Activated CD8-positive, alpha-beta T cell treated with anti-CD3 and anti-CD28 coated beads for 36 hours (primary cell): ENCODE results near the gene TAGAP. TPM values are rescaled to one million over a fixed set of nuclear protein-coding genes. Genes with fewer than 3 reads are reported as not detected.

Source experiments
- ATAC-seq: fragments of 200-7000 bp; cut with Tn5 transposase; one replicate; pipeline ENCODE4 v1.10.0; 2021; ENCODE audit warnings: mild to moderate bottlenecking, moderate library complexity
- CTCF ChIA-PET: fragments of 350-600 bp; sonication (Branson Sonifier 250); formaldehyde crosslinking; loops from one replicate; lab custom pipeline; 2021; ENCODE audit warnings: antibody characterized with exemption; lab: Charles Lee
- POLR2A ChIA-PET: fragments of 350-600 bp; sonication (Branson Sonifier 250); formaldehyde crosslinking; loops from one replicate; lab custom pipeline; 2021; ENCODE audit warnings: antibody characterized with exemption; lab: Charles Lee
- DNase-seq: peaks from one replicate; pipeline ENCODE4 v3.0.0-alpha.2; 2020
- H3K27ac Mint-ChIP-seq: one replicate; pipeline ENCODE4 v1.8.0; 2021; ENCODE audit warnings: mild to moderate bottlenecking, mixed read lengths
- H3K27me3 Mint-ChIP-seq: one replicate; pipeline ENCODE4 v1.8.0; 2021; ENCODE audit warnings: mixed read lengths
- H3K36me3 Mint-ChIP-seq: one replicate; pipeline ENCODE4 v1.8.0; 2021; ENCODE audit warnings: low read depth, mixed read lengths
- H3K4me1 Mint-ChIP-seq: one replicate; pipeline ENCODE4 v1.8.0; 2021; ENCODE audit warnings: low read depth, mixed read lengths
- H3K4me3 Mint-ChIP-seq: one replicate; pipeline ENCODE4 v1.8.0; 2021; ENCODE audit warnings: mild to moderate bottlenecking, moderate library complexity, mixed read lengths
- H3K9me3 Mint-ChIP-seq: one replicate; pipeline ENCODE4 v1.8.0; 2021; ENCODE audit warnings: mixed read lengths
- intact Hi-C: fragments of 100-400 bp; cut with micrococcal nuclease; formaldehyde crosslinking; loops from one replicate; pipeline ENCODE4 v1.10.0; 2022
- total RNA-seq, 2 experiments: library from RNA; stranded (reverse); gene quantifications; one replicate each; pipeline ENCODE4 v1.2.3, GENCODE V29; 2021
- TF ChIP-seq, protein P1 (sequence below): fragments of 200-600 bp; IDR thresholded peaks from one replicate; pipeline ENCODE4 v1.8.0; 2022; ENCODE audit warnings: antibody characterized with exemption, mild to moderate bottlenecking

Gene TAGAP
- total RNA-seq, 2 experiments from 2014 or later = 112 to 113 TPM

DNA sequence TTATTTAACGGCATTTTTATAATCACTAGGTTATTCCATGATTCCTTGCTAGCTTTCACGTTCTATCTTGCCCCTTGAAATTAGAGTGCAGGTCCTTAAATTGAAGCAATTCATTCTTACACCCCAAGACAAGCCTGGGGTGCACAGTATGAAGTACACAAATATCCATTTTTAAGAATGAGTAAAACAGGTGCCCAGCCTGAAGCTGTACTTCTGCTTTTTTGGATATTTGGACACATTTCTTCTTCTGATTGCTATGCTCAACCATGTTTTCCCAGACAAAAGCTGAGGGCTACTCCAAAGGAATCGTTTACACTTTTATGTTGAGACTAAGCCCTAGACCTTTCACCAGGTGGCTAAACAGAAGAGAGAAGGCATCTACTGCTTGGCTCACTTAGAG lies 7.9 kb upstream of the TAGAP start:
- peaks cover 67% of the 10 kb centered on the region for H3K4me1 Mint-ChIP-seq
- ATAC-seq = no peak
- no peaks in the 10 kb centered on the region for H3K9me3 Mint-ChIP-seq
- ChIA-PET CTCF (interaction anchor here (0.9 to 5.3 kb wide), 10 partner anchors 10 to 57 kb away, joined by 3 to 23 read pairs (median 4); no protein-coding TSS in a partner anchor), POLR2A (interaction anchor here (0.5 to 19.9 kb wide), 4 partner anchors 11 to 399 kb away, joined by 4 to 327 read pairs (median 119); partner anchors contain the start of gene TAGAP)
- no peak overlapping the region for H3K4me3 Mint-ChIP-seq
- no peak overlapping the region for H3K27ac Mint-ChIP-seq
- intact Hi-C loops = no loop called here
- no peaks in the 10 kb centered on the region for H3K36me3 Mint-ChIP-seq
- TF ChIP-seq, protein P1, sequence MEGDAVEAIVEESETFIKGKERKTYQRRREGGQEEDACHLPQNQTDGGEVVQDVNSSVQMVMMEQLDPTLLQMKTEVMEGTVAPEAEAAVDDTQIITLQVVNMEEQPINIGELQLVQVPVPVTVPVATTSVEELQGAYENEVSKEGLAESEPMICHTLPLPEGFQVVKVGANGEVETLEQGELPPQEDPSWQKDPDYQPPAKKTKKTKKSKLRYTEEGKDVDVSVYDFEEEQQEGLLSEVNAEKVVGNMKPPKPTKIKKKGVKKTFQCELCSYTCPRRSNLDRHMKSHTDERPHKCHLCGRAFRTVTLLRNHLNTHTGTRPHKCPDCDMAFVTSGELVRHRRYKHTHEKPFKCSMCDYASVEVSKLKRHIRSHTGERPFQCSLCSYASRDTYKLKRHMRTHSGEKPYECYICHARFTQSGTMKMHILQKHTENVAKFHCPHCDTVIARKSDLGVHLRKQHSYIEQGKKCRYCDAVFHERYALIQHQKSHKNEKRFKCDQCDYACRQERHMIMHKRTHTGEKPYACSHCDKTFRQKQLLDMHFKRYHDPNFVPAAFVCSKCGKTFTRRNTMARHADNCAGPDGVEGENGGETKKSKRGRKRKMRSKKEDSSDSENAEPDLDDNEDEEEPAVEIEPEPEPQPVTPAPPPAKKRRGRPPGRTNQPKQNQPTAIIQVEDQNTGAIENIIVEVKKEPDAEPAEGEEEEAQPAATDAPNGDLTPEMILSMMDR = no peak
- no peak for DNase-seq
- H3K27me3 Mint-ChIP-seq = no peaks in the 10 kb centered on the region

- Mint-ChIP-seq H3K27ac (peak overlapping the region; percentile 92), H3K36me3 (peaks cover 18% of the 10 kb centered on the region), H3K4me3 (peak overlapping the region; percentile 50), H3K9me3 (no peaks in the 10 kb centered on the region), H3K27me3 (no peaks in the 10 kb centered on the region), H3K4me1 (peaks cover 45% of the 10 kb centered on the region)
- DNase-seq (no peak), ATAC-seq (no peak)
- intact Hi-C loops = loop anchor here (5.0 kb wide), 1 partner anchor 41 kb away; no protein-coding TSS in a partner anchor
- TF ChIP-seq, protein P1 = no peak
- CTCF ChIA-PET = interaction anchor here (0.7 to 1.9 kb wide), 4 partner anchors 9 to 57 kb away, joined by 3 to 6 read pairs (median 5); no protein-coding TSS in a partner anchor
- POLR2A ChIA-PET = interaction anchor here (1.0 to 2.9 kb wide), 6 partner anchors 7 to 398 kb away, joined by 3 to 8 read pairs (median 3); partner anchors contain the start of gene SYTL3
Measured at GRCh38 chr6:159047891-159048685, 3.3 kb upstream of the TAGAP start.

- CTCF ChIA-PET = interaction anchor here (1.1 to 15.5 kb wide), 4 partner anchors 8 to 88 kb away, joined by 3 to 289 read pairs (median 50); no protein-coding TSS in a partner anchor
- Mint-ChIP-seq H3K9me3 (no peaks in the 10 kb centered on the region), H3K4me3 (peak overlapping the region; percentile 100), H3K36me3 (peaks cover 41% of the 10 kb centered on the region), H3K27me3 (no peaks in the 10 kb centered on the region), H3K4me1 (peaks cover 44% of the 10 kb centered on the region), H3K27ac (peak overlapping the region; percentile 100)
- POLR2A ChIA-PET = interaction anchor here (1.7 to 15.6 kb wide), 4 partner anchors 14 to 53 kb away, joined by 6 to 766 read pairs (median 267); no protein-coding TSS in a partner anchor
- DNase-seq (peak; percentile 46), ATAC-seq (no peak)
- intact Hi-C loops = loop anchor here (1.0 to 5.0 kb wide), 3 partner anchors 13 to 52 kb away; no protein-coding TSS in a partner anchor
- TF ChIP-seq, protein P1 = peak; percentile 16
Measured at GRCh38 chr6:159045801-159046200, 1.0 kb upstream of the TAGAP start.

DNA sequence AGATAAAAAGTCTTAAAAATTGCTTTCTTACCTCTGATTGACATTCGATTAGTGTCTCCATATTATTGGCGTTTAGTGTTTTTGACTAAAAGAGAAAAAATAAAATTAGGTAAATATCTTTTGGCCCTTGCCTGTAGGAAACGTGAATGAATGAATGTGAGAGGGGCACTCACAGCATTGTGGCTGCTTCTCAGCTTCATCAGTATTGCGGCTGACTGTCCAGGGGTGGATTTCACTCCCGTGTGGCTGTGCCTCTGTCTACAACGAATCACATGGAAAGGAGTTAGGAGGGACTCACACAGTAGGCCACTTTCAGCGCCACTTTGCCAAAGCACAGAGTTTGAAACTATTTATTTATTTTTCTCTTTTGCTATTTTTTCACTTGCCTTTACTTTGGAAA lies 844 bp downstream of the TAGAP start:
- POLR2A ChIA-PET = interaction anchor here (0.6 to 15.6 kb wide), 15 partner anchors 8 to 400 kb away, joined by 3 to 766 read pairs (median 12); partner anchors contain the start of genes DYNLT1, RSPH3 and SYTL3
- TF ChIP-seq, protein P1 = no peak
- peak overlapping the region; percentile 100 for H3K4me3 Mint-ChIP-seq
- H3K9me3 Mint-ChIP-seq = no peaks in the 10 kb centered on the region
- peaks cover 57% of the 10 kb centered on the region for H3K4me1 Mint-ChIP-seq
- no peaks in the 10 kb centered on the region for H3K27me3 Mint-ChIP-seq
- intact Hi-C loops = loop anchor here (2.0 kb wide), 2 partner anchors 15 to 61 kb away; no protein-coding TSS in a partner anchor
- CTCF ChIA-PET = interaction anchor here (0.6 to 15.5 kb wide), 21 partner anchors 10 to 807 kb away, joined by 3 to 289 read pairs (median 6); partner anchors contain the start of gene RSPH3
- H3K27ac Mint-ChIP-seq = peak overlapping the region; percentile 100
- H3K36me3 Mint-ChIP-seq = peaks cover 60% of the 10 kb centered on the region
- ATAC-seq = no peak
- peak; percentile 50 for DNase-seq
